Measurements from ENCODE around the gene SLC29A4.
"Not testable (repeated sequence)": the region's sequence is repeated elsewhere in the genome, so short reads cannot be mapped to it uniquely, and the experiment has no call there.

The SLC29A4 gene

GRCh38 chr7:5296611-5297226 lies 14.0 kb downstream of the SLC29A4 start:
- FAIRE-seq, result no peak

- no peak for FAIRE-seq
Observed at GRCh38 chr7:5300366-5300765, 17.6 kb downstream of the SLC29A4 start.

- FAIRE-seq, result no peak
Observed at GRCh38 chr7:5302577-5302976, 19.8 kb downstream of the SLC29A4 start.

- no peak for FAIRE-seq
Observed at GRCh38 chr7:5303061-5303460, 20.3 kb downstream of the SLC29A4 start.

- no peak for FAIRE-seq
Observed at GRCh38 chr7:5303591-5304505, 21.1 kb downstream of the SLC29A4 start.

- FAIRE-seq, result not testable (repeated sequence)
Observed at GRCh38 chr7:5305050-5305449, 22.3 kb downstream of the SLC29A4 start.

- not testable (repeated sequence) for FAIRE-seq
Observed at GRCh38 chr7:5307221-5308142, 24.7 kb downstream of the SLC29A4 start.

GRCh38 chr7:5309146-5309545 lies 26.4 kb downstream of the SLC29A4 start:
- FAIRE-seq, result no peak

GRCh38 chr7:5310822-5311405 lies 28.2 kb downstream of the SLC29A4 start:
- no peak for FAIRE-seq

GRCh38 chr7:5312276-5313070 lies 29.7 kb downstream of the SLC29A4 start:
- FAIRE-seq, result not testable (repeated sequence)

- not testable (repeated sequence) for FAIRE-seq
Observed at GRCh38 chr7:5313076-5313885, 30.5 kb downstream of the SLC29A4 start.

GRCh38 chr7:5314864-5315263 lies 32.1 kb downstream of the SLC29A4 start:
- no peak for FAIRE-seq

GRCh38 chr7:5315761-5316160 lies 33.0 kb downstream of the SLC29A4 start:
- FAIRE-seq, result no peak

- FAIRE-seq, result not testable (repeated sequence)
Observed at GRCh38 chr7:5318613-5319012, 35.9 kb downstream of the SLC29A4 start.

- no peak for FAIRE-seq
Observed at GRCh38 chr7:5320391-5320790, 37.6 kb downstream of the SLC29A4 start.

- FAIRE-seq, result no peak
Observed at GRCh38 chr7:5320802-5321396, 38.2 kb downstream of the SLC29A4 start.

GRCh38 chr7:5322621-5323410 lies 40.1 kb downstream of the SLC29A4 start:
- no peak for FAIRE-seq

- FAIRE-seq, result not testable (repeated sequence)
Observed at GRCh38 chr7:5323800-5324781, 41.3 kb downstream of the SLC29A4 start.
